Ishikawa (cell line): ENCODE measurements around the gene ZNF385C.

Experiments used
- CEBPB ChIP-seq: IDR thresholded peaks from 2 replicates; pipeline ENCODE4 v1.6.1; 2012
- CREB1 ChIP-seq: IDR thresholded peaks from 2 replicates; pipeline ENCODE4 v1.6.1; 2012; ENCODE audit warnings: low read depth
- EP300 ChIP-seq: IDR thresholded peaks from 2 replicates; pipeline ENCODE4 v1.6.1; 2012; ENCODE audit warnings: borderline replicate concordance
- FOXM1 ChIP-seq: IDR thresholded peaks from 2 replicates; pipeline ENCODE4 v1.6.1; 2012; ENCODE audit warnings: low read depth, borderline replicate concordance
- NFIC ChIP-seq: IDR thresholded peaks from 2 replicates; pipeline ENCODE4 v1.6.1; 2012
- RAD21 ChIP-seq: IDR thresholded peaks from 2 replicates; pipeline ENCODE4 v1.6.1; 2012; ENCODE audit warnings: low read depth
- TAF1 ChIP-seq: IDR thresholded peaks from 2 replicates; pipeline ENCODE4 v1.6.1; 2012; ENCODE audit warnings: low read depth, mild to moderate bottlenecking
- TCF12 ChIP-seq: IDR thresholded peaks from 2 replicates; pipeline ENCODE4 v1.6.1; 2012; ENCODE audit warnings: low read depth
- YY1 ChIP-seq: IDR thresholded peaks from 2 replicates; pipeline ENCODE4 v1.6.1; 2012; ENCODE audit warnings: low read depth
- TF ChIP-seq, protein P1 (sequence below): IDR thresholded peaks from 2 replicates; pipeline ENCODE4 v1.6.1; 2012

- TF ChIP-seq EP300 = no peak
- no peak for TF ChIP-seq CREB1
- TF ChIP-seq RAD21 = no peak
- TF ChIP-seq FOXM1 = no peak
- TF ChIP-seq CEBPB = no peak
- TF ChIP-seq YY1 = no peak
- no peak for TF ChIP-seq NFIC
- TF ChIP-seq, protein P1, sequence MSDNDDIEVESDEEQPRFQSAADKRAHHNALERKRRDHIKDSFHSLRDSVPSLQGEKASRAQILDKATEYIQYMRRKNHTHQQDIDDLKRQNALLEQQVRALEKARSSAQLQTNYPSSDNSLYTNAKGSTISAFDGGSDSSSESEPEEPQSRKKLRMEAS = peak; percentile 42
- no peak for TF ChIP-seq TAF1
- TF ChIP-seq TCF12 = no peak
Observed at GRCh38 chr17:41977991-41978390, 120.3 kb downstream of the ZNF385C start.
